SHP77 (cell line): ENCODE data around the gene VIL1.
A peak's percentile ranks its signal among the peaks of the same experiment; 100 is the strongest.

ENCODE experiments used
- DNase-seq, 2 experiments: peaks; one replicate each; lab custom pipeline; 2025; lab: John Stamatoyannopoulos, UW

VIL1 gene

DNA sequence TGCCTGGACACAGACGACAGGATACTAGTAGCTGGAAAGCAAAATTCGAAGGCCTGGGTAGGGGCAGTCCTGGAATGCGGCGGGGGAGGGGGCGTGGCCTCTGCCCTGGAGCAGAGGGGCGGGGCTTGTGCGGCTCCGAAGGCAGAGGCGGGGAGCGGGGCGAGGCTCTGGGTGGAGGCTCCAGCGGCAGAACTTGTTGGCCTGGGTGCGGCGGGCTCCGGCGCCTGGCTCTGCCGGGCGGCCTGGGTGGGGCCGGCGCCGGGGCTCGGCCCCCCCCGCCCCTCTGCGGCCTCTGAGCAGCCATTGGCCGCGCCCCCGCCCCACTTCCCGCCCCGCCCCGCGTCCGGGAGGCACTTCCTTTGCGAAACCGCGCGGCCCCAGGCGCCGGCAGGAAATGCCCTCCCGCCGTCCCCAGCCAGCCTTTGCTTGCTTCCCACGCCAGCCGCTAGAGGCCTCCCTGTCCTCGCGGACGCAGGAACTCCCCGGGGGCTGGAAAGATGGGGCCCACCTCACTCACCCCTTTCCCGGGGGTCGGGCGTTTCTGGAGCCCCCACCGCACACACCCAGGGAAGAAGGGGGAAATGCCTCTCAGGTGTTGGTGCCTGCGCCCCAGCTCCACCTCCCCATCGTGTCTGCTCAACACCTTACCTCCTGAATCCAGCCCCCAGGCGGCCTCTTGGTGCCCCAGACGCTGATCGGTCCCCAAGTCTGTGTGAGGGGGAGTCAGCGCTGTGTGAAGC lies 12.5 kb upstream of the VIL1 start:
- peak; percentile 86 to 99 for DNase-seq

DNA sequence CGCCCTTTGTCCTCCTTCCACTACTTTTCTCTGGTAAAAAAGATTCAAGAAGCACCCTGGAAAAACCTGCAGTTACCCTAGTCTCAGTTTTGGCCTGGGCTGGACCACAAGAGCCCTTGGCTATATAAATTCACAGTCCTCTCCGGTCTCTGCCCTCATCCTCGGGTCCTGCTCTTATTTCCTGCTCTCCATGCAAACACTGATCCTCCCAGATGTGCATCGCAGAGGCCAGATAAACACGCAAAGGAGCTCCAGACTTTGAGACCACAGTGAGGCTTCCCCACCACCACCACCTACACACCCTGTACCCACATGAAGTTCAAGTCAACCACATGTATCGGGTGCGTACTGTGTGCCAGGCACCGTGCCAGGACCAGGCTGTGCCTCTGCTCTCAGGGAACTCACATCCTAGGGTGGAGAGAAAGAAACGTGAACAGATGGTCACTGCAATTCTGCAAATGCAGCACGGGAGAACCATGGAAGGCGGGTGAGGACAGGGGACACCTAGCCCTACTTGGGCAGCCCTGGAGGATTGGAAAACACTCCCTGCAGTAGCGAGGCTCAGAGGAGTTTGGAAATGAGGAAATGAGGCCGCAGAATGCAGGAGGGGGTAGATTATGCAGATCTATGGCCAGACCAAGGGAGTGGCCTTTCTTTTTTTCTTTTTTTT lies 11.8 kb upstream of the VIL1 start:
- peak; percentile 34 to 61 for DNase-seq

GRCh38 chr2:218407717-218408116 lies 11.2 kb upstream of the VIL1 start:
- no peak for DNase-seq

- no peak for DNase-seq
Measured at GRCh38 chr2:218418321-218418716, 604 bp upstream of the VIL1 start.

- DNase-seq = no peak
Measured at GRCh38 chr2:218419630-218420216, 800 bp downstream of the VIL1 start.

- no peak for DNase-seq
Measured at GRCh38 chr2:218421027-218421426, 2.1 kb downstream of the VIL1 start.

DNA sequence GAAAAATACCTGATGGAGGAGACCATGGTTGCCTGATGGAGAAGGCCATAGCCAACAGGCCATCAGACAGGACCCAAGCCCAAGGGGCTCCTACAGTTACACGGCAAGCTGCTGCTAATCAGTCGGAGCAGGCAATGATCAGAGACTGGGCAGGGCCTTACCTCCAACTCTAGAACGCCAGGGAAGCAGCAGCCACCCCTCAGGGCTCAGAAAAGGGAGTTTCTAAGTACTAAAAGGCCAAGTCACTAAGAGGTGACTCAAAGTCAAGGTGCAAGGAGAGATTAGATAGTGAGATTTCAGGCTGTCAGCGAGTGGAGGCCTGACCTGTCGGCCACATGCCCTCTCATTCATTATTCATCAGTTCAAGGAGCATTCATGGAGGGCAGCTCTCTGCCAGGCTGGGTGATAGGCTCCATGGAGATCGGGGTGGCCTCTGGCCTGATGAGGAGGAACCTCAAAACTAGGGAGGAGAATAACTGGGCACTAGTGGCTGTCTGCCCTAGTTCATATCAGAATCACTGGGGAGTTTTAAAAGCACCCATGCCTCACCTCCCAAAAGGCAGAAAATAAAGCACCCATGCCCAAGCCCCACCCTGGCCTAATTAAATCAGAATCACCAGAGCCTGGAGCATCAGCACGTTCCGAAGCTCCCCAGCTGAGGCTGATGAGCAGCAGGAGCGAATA lies 3.6 kb downstream of the VIL1 start:
- no peak for DNase-seq

DNA sequence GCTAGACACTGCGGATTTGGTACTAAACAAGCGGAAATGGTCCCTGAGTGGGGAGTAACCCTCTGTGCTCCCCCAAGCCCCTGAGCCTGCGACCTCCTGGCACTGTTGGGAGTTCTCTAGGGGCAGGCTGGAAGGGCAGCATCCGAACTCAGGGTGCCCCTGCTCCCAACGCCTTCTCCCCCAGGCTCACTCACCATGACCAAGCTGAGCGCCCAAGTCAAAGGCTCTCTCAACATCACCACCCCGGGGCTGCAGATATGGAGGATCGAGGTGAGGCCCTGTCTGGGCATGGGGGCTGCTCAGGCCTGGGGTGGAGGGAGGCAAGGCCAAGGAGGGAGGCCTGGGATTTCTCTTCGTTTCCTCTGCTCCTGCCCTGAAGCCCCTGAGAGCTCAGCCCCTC lies 4.7 kb downstream of the VIL1 start:
- no peak for DNase-seq

DNA sequence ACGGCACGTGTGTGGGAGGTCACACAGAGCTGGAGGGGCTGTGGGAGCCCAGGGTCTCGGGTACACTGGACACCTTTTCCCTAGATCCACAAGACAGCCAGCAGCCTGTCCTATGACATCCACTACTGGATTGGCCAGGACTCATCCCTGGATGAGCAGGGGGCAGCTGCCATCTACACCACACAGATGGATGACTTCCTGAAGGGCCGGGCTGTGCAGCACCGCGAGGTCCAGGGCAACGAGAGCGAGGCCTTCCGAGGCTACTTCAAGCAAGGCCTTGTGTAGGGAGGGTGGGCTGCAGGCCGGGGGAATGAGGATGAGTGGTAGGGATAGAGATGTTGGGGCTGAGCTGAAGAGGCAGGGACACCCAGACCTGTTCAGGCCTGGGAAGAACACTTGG lies 6.6 kb downstream of the VIL1 start:
- no peak for DNase-seq

DNA sequence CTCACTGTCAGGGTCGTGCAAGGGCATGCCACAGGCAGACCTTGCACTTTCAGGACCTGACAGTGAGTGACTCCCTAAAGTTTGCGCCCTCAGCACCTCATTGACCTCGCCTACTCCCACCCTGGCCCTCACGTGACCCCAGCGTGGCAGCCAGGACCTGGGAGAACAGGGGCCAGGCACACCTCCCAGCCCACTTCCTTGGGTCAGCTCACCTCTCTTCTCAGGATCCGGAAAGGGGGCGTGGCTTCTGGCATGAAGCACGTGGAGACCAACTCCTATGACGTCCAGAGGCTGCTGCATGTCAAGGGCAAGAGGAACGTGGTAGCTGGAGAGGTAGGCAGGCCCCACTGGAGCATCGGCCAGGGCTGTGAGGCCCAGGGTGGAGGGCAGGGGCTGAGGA lies 8.8 kb downstream of the VIL1 start:
- DNase-seq = no peak

DNA sequence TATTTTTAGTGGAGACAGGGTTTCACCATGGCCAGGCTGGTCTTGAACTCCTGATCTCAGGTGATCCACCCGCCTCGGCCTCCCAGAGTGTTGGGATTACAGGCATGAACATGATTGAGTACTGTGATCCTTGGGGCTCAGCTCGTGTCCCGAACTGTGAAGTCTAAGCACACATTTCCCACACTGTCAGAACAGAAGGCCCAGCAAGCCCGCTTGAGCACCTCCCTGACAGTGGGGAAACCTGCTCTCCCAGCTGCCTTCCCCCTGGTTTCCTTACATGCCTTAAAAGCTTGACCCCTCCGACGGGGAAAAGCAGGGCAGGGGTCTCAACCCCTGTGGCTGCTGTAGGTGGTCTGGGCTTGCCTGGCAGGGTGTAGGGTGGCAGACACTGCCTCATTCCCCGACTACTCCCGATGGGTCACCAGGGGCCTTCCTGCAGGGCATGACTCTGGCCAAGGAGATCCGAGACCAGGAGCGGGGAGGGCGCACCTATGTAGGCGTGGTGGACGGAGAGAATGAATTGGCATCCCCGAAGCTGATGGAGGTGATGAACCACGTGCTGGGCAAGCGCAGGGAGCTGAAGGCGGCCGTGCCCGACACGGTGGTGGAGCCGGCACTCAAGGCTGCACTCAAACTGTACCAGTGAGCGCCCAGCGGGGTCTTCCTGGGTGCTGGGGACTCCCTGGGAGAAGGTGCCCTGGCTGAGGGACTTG lies 10.1 kb downstream of the VIL1 start:
- DNase-seq = no peak

GRCh38 chr2:218429911-218430692 lies 11.2 kb downstream of the VIL1 start:
- no peak for DNase-seq

- DNase-seq = no peak
Measured at GRCh38 chr2:218430721-218431120, 11.8 kb downstream of the VIL1 start.

DNA sequence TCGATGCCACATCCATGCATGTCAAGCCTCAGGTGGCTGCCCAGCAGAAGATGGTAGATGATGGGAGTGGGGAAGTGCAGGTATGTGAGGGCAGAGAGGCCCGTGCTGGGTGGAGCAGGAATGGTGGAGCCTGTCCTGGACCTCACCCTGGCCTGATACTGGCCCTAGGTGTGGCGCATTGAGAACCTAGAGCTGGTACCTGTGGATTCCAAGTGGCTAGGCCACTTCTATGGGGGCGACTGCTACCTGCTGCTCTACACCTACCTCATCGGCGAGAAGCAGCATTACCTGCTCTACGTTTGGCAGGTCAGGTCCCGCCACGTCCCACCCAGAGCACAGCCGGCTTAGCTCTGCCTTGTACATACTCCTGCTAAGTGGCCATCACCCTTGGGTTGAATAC lies 13.0 kb downstream of the VIL1 start:
- DNase-seq = no peak

GRCh38 chr2:218432676-218433365 lies 13.9 kb downstream of the VIL1 start:
- DNase-seq = no peak

DNA sequence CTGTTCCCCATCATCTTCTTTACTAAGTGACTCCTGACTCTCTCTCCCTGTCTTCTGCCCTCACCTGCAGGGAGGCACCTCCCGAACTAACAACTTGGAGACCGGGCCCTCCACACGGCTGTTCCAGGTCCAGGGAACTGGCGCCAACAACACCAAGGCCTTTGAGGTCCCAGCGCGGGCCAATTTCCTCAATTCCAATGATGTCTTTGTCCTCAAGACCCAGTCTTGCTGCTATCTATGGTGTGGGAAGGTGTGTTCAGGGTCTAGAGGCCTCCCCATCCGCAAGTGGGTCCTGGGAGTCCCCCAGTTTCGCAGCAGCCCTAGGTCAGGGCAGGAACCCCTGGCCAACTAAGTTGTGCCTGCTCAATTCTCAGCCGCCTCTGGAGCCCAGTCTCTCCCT lies 15.5 kb downstream of the VIL1 start:
- DNase-seq = no peak

- DNase-seq = no peak
Measured at GRCh38 chr2:218435003-218435982, 16.4 kb downstream of the VIL1 start.

DNA sequence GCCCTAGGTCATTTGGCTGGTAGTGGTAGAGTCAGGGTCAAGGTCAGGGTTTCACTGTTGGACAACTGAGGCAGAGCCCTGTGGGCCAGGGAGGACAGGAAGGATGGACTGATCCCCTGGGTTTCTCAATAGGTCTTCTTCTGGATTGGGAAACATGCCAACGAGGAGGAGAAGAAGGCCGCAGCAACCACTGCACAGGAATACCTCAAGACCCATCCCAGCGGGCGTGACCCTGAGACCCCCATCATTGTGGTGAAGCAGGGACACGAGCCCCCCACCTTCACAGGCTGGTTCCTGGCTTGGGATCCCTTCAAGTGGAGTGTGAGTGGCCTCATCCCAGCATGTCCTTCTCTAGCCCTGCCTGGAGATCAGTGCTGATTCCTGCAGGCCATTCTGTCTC lies 18.1 kb downstream of the VIL1 start:
- no peak for DNase-seq

DNA sequence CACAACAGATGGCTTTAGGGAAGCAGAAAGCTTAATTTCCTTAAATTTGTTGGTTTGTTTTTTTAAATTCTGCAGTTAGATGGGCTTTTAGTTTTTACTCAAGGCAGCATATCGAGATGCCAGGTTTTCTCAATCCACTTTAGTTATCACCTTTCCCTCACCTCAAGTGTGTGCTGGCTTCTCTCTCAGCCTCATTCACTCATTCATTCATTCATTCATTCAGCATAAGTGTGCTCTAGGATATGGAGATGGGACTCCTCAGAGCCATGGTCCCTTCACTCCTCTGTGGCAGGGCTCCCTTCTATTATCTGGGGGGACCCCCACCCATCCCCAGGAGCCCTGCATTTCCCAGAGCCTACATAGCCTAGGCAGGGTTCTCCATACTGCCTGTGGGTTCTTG lies 19.0 kb downstream of the VIL1 start:
- DNase-seq = no peak

- DNase-seq = no peak
Measured at GRCh38 chr2:218438596-218438995, 19.7 kb downstream of the VIL1 start.
